ENCODE data around the gene UPK3A. TPM values are rescaled to one million over a fixed set of nuclear protein-coding genes. Genes with fewer than 3 reads are reported as not detected.
A peak's percentile ranks its signal among the peaks of the same experiment; 100 is the strongest.

UPK3A gene
- total RNA-seq, 3 donors from 2014 or later, result not detected

DNA sequence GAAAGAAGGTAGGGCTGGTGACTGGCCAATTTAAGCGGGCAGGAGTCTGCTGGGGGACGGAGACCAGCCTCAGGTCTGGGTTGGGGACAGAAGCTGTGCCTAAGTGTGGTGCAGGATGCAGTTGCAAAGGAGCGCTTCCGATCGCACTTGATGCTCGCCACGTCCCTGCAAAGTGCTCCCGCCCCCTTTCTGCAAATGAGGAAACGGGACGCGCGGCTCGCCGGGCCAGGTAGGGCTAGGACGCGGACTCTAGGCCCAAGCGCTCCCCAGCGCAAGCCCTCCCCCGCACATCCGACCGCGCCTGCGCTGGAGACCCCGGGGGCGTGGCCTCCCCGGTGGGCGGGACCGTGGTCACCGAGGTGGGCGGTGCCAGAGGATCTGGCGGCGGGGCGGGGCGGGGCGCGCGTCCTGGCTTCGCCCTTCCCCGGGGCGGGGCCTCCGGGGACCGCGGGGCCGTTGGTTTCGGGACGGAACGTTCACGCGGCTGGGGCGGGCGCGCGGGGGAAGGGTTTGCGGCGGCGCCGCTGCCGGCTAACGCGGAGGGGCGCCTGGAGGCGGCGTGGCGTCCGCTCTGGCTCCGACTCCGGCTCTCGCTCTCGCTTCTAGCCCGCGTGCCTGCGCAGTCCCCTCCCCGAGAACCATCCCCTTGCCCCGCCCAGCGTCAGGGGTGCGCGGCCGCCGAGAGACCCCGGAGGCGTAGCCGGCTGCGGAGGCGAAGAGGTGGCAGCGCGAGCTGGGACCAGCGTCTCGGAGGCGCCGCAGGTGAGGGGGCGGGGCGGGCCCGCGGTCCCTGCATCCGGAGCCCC, 24.9 kb downstream of the UPK3A start, which contains the start of gene FAM118A:
TSS of gene FAM118A (plus strand) at position 513 of the 806 bp plus-strand sequence. CDS start 12,446 bp downstream, outside the sequence.
- Histone ChIP-seq H3K27ac (peak within 1 kb of the TSS; percentile 84 to 90), H3K9me3 (no peaks in the 10 kb centered on the region), H3K4me3 (peak within 1 kb of the TSS; percentile 98 to 100 (median 99)), H3K4me1 (peaks cover 4 to 8% of the 10 kb centered on the region in 2 donors), H3K27me3 (no peaks in the 10 kb centered on the region), H3K36me3 (no peaks in the 10 kb centered on the region)
- TF ChIP-seq, protein P1, sequence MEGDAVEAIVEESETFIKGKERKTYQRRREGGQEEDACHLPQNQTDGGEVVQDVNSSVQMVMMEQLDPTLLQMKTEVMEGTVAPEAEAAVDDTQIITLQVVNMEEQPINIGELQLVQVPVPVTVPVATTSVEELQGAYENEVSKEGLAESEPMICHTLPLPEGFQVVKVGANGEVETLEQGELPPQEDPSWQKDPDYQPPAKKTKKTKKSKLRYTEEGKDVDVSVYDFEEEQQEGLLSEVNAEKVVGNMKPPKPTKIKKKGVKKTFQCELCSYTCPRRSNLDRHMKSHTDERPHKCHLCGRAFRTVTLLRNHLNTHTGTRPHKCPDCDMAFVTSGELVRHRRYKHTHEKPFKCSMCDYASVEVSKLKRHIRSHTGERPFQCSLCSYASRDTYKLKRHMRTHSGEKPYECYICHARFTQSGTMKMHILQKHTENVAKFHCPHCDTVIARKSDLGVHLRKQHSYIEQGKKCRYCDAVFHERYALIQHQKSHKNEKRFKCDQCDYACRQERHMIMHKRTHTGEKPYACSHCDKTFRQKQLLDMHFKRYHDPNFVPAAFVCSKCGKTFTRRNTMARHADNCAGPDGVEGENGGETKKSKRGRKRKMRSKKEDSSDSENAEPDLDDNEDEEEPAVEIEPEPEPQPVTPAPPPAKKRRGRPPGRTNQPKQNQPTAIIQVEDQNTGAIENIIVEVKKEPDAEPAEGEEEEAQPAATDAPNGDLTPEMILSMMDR (IDR thresholded peaks at IDR 0.05), result peak in 1 of 3 donors; percentile 18
- peak; percentile 55 for TF ChIP-seq POLR2A (IDR thresholded peaks at IDR 0.05)
- TF ChIP-seq POLR2AphosphoS5 (IDR thresholded peaks at IDR 0.05), result peak; percentile 37 to 63 (median 56)
- intact Hi-C loops (cut with DNase I; ENCODE audit: low total_unique reads), result no loop called here
- peak; percentile 92 to 94 for DNase-seq (ENCODE audit: low spot score in 2 of 2)

- no peak for DNase-seq (ENCODE audit: low spot score in 2 of 2)
- intact Hi-C loops (cut with DNase I; ENCODE audit: low total_unique reads), result no loop called here
Observed at GRCh38 chr22:45310331-45310976, 25.7 kb downstream of the UPK3A start.

GRCh38 chr22:45310977-45311531, 26.3 kb downstream of the UPK3A start:
- H3K27ac ChIP-seq, result peak overlapping the region; percentile 84 to 90
- H3K4me1 ChIP-seq, result peaks cover 4 to 8% of the 10 kb centered on the region in 2 donors
- H3K4me3 ChIP-seq, result peak overlapping the region; percentile 98 to 100 (median 99)
- H3K36me3 ChIP-seq, result no peaks in the 10 kb centered on the region
- intact Hi-C loops (cut with DNase I; ENCODE audit: low total_unique reads), result no loop called here
- DNase-seq (ENCODE audit: low spot score in 2 of 2), result no peak
- TF ChIP-seq, protein P1 (IDR thresholded peaks at IDR 0.05), result no peak
- no peak for TF ChIP-seq POLR2AphosphoS5 (IDR thresholded peaks at IDR 0.05)
- no peak for TF ChIP-seq POLR2A (IDR thresholded peaks at IDR 0.05)
- H3K27me3 ChIP-seq, result no peaks in the 10 kb centered on the region
- H3K9me3 ChIP-seq, result no peaks in the 10 kb centered on the region

More at GRCh38 chr22:45310331-45310976, 25.7 kb downstream of the UPK3A start:
- peak overlapping the region; percentile 84 to 90 for H3K27ac ChIP-seq
- H3K36me3 ChIP-seq, result no peaks in the 10 kb centered on the region
- no peaks in the 10 kb centered on the region for H3K27me3 ChIP-seq
- peak overlapping the region; percentile 98 to 100 (median 99) for H3K4me3 ChIP-seq
- TF ChIP-seq POLR2A (IDR thresholded peaks at IDR 0.05) (no peak), POLR2AphosphoS5 (IDR thresholded peaks at IDR 0.05) (no peak)
- TF ChIP-seq, protein P1 (IDR thresholded peaks at IDR 0.05), result no peak
- no peaks in the 10 kb centered on the region for H3K9me3 ChIP-seq
- H3K4me1 ChIP-seq, result peaks cover 4 to 8% of the 10 kb centered on the region in 2 donors

- TF ChIP-seq, protein P1 (IDR thresholded peaks at IDR 0.05), result no peak
- TF ChIP-seq POLR2A (IDR thresholded peaks at IDR 0.05) (no peak), POLR2AphosphoS5 (IDR thresholded peaks at IDR 0.05) (no peak)
- Histone ChIP-seq H3K4me1 (peaks cover 4 to 11% of the 10 kb centered on the region in 2 donors), H3K27ac (no peak overlapping the region), H3K4me3 (no peak overlapping the region), H3K27me3 (no peaks in the 10 kb centered on the region), H3K36me3 (no peaks in the 10 kb centered on the region), H3K9me3 (no peaks in the 10 kb centered on the region)
- intact Hi-C loops (cut with DNase I; ENCODE audit: low total_unique reads), result no loop called here
- no peak for DNase-seq (ENCODE audit: low spot score in 2 of 2)
Observed at GRCh38 chr22:45312415-45312814, 27.7 kb downstream of the UPK3A start.

Data from breast epithelium (tissue), 4 donors.